ENCODE measurements around the gene AP1G1.

The AP1G1 gene

GRCh38 chr16:71748226-71748625 lies 60.4 kb downstream of the AP1G1 start:
- no peak for DNase-seq

DNA sequence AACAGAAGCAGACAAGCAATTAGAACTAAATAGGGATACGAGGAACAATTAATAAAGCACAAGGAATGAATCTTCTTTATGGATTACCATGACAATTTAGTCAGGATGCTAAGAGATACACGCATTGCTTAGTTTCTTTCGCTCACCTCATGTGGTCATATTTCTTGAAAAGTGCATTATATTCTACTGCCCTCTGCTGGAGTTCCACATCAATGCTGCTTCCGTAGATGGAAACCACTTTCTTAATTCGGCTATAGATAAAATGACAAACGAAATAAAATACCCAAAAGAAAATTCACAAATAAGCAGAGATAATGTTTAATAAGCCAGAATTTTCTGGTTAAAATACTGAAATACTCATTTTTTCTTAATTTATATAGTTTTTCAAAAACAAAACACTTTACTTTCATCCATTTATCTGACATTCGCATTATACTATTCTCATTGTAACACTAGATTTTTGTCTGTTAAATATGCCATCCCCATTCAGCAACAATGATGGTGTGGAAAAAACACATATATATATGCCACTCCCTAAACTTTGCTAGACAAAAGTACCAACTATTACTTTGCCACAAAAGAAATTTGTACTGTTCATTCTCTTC lies 62.1 kb downstream of the AP1G1 start:
- DNase-seq: peak; percentile 32

- no peak for DNase-seq
Measured at GRCh38 chr16:71738855-71739254, 69.8 kb downstream of the AP1G1 start.

DNA sequence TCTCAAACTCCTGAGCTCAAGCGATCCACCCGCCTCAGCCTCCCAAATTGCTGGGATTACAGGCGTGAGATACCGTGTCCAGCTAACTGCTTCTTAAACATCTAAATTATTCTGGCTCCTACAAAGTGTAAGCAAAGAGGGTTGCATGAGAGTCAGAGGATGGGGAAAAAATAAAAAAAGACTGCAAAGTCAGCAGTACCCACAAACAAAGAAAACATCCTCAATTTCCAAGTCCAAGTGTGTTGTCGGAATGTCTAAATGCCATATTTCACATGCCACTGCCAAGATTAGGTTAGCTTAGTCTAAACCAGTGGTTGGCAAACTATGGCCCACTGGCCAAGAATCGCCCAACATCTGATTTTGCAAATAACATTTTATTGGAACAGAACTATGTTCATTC lies 71.1 kb downstream of the AP1G1 start:
- no peak for DNase-seq

- DNase-seq: no peak
Measured at GRCh38 chr16:71734511-71734910, 74.1 kb downstream of the AP1G1 start.

DNA sequence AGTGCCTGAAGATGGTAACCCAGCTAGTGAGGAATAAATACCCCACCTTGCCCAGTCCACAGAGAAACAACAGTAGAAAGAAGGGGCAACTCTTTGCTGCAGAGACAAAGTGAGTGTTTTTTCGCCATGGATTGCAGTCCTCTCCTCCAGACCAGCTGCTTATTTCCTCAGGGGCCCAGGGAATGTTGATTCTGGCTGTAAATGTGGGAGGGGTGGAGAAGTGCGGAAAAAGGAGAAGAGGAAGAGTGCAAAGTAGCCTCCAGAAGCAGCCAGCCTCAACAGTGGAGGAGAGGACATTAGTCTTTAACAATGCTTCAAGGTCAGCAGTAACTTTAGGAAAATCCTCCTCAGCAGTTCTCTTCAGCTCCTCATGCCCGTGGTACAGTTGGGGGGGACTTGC lies 76.0 kb downstream of the AP1G1 start:
- no peak for DNase-seq

- DNase-seq: no peak
Measured at GRCh38 chr16:71727551-71728324, 80.9 kb downstream of the AP1G1 start.

DNA sequence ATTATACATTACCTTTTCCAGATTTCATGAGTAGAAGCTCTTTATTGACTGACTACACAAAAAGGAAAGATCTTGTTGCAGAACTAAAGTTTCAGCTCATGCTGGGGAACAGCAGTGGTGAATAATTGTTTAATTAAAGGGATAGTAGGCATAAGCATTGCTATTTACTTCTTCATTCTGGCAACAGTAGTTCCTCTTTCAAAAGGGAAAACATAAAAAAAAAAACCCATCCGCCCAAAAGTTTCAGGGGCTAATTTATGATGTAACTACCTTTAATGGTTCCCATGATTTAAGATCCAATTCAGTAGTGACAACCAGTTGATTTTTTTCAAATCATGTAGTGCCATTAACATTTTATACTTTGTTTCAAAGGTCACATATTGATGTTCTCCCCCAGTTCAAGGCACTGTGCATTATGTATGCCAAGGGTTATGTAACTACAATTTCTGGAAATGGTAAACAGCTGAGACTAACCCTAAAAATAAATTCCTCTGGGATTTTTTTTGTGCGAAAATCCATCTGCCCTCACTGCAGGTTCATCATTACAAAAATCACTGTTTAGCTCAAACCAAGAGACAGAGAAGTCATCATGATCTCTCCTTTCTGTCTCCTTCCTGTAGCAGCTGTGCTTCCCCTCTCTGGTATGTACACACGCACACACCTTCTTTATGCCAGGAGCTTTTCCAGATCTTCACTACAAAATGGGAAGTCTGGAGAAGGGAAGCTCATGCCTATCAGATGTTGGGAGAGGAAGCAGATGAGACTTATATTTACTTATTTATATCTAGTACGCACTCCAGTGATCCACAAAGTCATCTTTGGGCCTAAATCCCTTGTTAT lies 81.9 kb downstream of the AP1G1 start:
- DNase-seq: no peak

DNA sequence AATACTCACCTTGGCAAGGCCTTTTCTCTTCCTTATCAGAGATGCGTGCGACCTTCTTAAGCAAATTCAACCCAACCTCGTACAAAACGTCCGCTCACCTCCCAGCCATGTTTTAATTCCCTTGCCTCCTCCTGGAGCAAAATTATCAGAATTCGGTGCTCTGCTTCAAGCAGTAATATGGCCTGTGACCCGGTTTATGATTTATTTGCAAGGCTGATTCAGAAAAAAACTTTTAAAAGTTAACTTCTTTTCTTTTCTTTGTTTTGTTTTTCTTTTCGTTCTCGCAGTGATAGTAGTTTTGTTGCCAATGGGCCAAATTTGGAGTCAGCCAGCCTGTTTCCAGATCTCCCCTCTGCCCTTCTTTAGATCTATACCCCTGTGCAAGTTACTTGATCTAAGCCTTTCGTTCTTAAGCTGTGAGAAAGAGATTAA lies 84.3 kb downstream of the AP1G1 start, which contains the start of gene PHLPP2:
TSS of gene PHLPP2 (minus strand) at position 382 of the 432 bp plus-strand sequence. CDS start 9,906 bp downstream, outside the sequence.
- no peak for DNase-seq

- peak; percentile 84 for DNase-seq
Measured at GRCh38 chr16:71723537-71724319, 84.9 kb downstream of the AP1G1 start.

GRCh38 chr16:71722801-71723536 lies 85.7 kb downstream of the AP1G1 start:
- DNase-seq: peak; percentile 61

GRCh38 chr16:71721066-71721740 lies 87.4 kb downstream of the AP1G1 start:
- no peak for DNase-seq

- DNase-seq: no peak
Measured at GRCh38 chr16:71712501-71712900, 96.1 kb downstream of the AP1G1 start.

DNA sequence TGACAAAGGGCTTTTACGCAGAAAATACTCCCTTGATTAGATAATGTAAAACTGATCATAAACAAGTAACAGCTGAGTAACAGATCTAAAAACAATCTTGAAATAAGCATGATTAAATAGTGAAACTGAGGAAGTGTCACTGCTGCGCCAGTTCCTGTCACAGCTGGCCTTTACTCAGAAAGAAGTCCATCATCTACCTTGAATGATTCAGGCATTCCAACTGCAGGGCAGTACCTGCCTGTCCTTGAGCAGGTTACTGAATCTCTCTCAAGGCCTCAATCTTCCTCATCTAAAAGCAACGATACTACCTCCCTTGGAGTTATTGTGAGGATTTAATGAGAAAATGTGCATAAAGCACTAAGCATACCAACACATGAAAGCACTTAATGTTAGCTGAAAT lies 96.8 kb downstream of the AP1G1 start:
- DNase-seq: no peak

DNA sequence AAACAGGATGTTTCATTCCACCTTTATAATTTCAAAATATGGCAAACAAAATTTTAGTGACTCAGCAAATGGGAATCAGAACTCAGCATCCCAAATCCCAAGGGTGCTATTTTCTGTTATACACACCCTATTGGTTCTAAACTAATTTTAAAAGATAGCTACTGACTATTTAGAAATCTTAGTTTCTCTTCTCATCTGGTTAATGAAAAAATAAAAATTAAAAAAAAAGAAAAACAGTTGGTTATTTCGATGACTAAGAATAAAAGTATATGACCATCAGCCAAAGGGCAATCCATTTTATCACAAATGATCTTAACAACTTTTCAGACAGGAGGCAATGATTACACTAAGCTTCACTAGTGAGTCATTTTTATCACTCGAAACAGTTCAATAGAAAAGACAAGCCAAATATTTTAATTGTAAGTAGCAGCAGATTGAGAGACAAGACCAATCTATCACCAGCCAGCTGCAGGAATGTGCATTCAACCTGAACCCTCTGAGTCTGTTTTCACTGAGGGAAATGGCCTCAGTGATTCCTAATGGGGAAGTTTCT lies 99.3 kb downstream of the AP1G1 start:
- no peak for DNase-seq

DNA sequence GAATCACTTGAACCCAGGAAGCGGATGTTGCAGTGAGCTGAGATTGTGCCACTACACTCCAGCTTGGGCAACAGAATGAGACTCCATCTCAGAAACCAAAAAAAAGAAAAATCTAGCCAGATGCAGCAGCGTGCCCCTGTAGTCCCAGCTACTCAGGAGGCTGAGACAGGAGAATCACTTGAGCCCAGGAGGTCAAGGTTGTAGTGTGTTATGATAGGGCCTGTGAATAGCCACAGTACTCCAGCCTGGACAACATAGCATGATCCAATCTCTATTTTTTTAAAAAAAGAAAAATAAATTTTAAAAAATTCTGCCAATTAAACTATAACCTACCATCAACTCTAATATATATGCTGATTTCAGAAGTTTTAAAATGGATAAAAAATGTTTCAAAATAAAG lies 99.9 kb downstream of the AP1G1 start:
- DNase-seq: no peak

DNA sequence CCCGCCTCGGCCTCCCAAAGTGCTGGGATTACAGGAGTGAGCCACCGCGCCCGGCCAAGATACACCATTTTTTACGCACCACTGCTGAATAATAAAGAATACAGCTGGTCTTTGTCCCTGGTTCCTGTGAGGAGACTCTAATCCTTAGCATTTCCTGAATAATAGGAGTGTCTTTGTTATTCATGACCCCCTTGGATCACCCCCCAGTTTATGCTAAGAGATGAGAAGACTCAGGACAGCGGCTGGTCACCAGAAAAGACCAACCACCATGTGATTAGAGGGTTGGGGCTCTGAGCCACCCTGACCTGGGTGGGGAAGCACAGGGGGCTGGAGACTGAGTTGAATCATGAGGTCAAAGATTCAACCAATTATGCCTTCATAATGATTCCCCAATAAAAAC lies 101.4 kb downstream of the AP1G1 start:
- DNase-seq: no peak

GRCh38 chr16:71706046-71706445 lies 102.6 kb downstream of the AP1G1 start:
- no peak for DNase-seq

GRCh38 chr16:71703333-71703732 lies 105.3 kb downstream of the AP1G1 start:
- no peak for DNase-seq

- DNase-seq: no peak
Measured at GRCh38 chr16:71700831-71701230, 107.8 kb downstream of the AP1G1 start.

- no peak for DNase-seq
Measured at GRCh38 chr16:71698491-71698890, 110.1 kb downstream of the AP1G1 start.
